Anterior cingulate cortex (tissue), 58 donors: Measurements from ENCODE around the gene DCUN1D2.
A peak's percentile ranks its signal among the peaks of the same experiment; 100 is the strongest.
"Not testable (repeated sequence)": the region's sequence is repeated elsewhere in the genome, so short reads cannot be mapped to it uniquely, and the experiment has no call there.

Source experiments
- DNase-seq, 58 donors: peaks; one replicate each; lab custom pipeline; 2025; lab: John Stamatoyannopoulos, UW

Gene DCUN1D2

GRCh38 chr13:113491982-113492381 lies 1.5 kb upstream of the DCUN1D2 start:
- no peak for DNase-seq

GRCh38 chr13:113491418-113491883 lies 940 bp upstream of the DCUN1D2 start:
- DNase-seq = peak in 1 of 58 donors; percentile 31

GRCh38 chr13:113489549-113490495 lies 689 bp downstream of the DCUN1D2 start:
- peak in 21 of 58 donors; percentile 17 to 69 (median 48) for DNase-seq

- no peak for DNase-seq
Measured at GRCh38 chr13:113489171-113489548, 1.4 kb downstream of the DCUN1D2 start.

GRCh38 chr13:113488283-113488682 lies 2.2 kb downstream of the DCUN1D2 start:
- DNase-seq = no peak

GRCh38 chr13:113486698-113487097 lies 3.8 kb downstream of the DCUN1D2 start:
- no peak for DNase-seq

GRCh38 chr13:113485545-113485944 lies 5.0 kb downstream of the DCUN1D2 start:
- no peak for DNase-seq

GRCh38 chr13:113483504-113484293 lies 6.8 kb downstream of the DCUN1D2 start:
- peak in 12 of 58 donors; percentile 9 to 55 (median 38) for DNase-seq

GRCh38 chr13:113483081-113483480 lies 7.4 kb downstream of the DCUN1D2 start:
- no peak for DNase-seq

GRCh38 chr13:113479179-113479578 lies 11.3 kb downstream of the DCUN1D2 start:
- no peak for DNase-seq

GRCh38 chr13:113477724-113478123 lies 12.8 kb downstream of the DCUN1D2 start:
- DNase-seq = no peak

- DNase-seq = no peak
Measured at GRCh38 chr13:113476811-113477210, 13.7 kb downstream of the DCUN1D2 start.

- DNase-seq = no peak
Measured at GRCh38 chr13:113475911-113476310, 14.6 kb downstream of the DCUN1D2 start.

- no peak for DNase-seq
Measured at GRCh38 chr13:113475280-113475679, 15.2 kb downstream of the DCUN1D2 start.

- no peak for DNase-seq
Measured at GRCh38 chr13:113474179-113474578, 16.3 kb downstream of the DCUN1D2 start.

GRCh38 chr13:113472355-113473025 lies 18.0 kb downstream of the DCUN1D2 start:
- no peak for DNase-seq

GRCh38 chr13:113471844-113472243 lies 18.7 kb downstream of the DCUN1D2 start:
- no peak for DNase-seq

GRCh38 chr13:113470635-113471163 lies 19.8 kb downstream of the DCUN1D2 start:
- DNase-seq = not testable (repeated sequence)

GRCh38 chr13:113470073-113470472 lies 20.4 kb downstream of the DCUN1D2 start:
- no peak for DNase-seq

- no peak for DNase-seq
Measured at GRCh38 chr13:113469582-113469981, 20.9 kb downstream of the DCUN1D2 start.
